Muscle of arm (tissue), 12 donors: ENCODE results near the gene MAGEA8. TPM values are rescaled to one million over a fixed set of nuclear protein-coding genes. Genes with fewer than 3 reads are reported as not detected.
"Not testable (repeated sequence)": the region's sequence is repeated elsewhere in the genome, so short reads cannot be mapped to it uniquely, and the experiment has no call there.

Experiments
- DNase-seq: peaks from one replicate; pipeline ENCODE4 v3.0.0-alpha.2; 2013
- polyA plus RNA-seq, 12 donors: library from polyadenylated mRNA; unstranded; fragments of 120-200 nt; gene quantifications; one replicate each; pipeline ENCODE4 v1.2.1, GENCODE V29; 2013; ENCODE audit not compliant: insufficient read length in 12 of 12

MAGEA8 gene
- polyA plus RNA-seq, 12 donors: 0.11 to 0.63 (median 0.18) TPM; not detected in 5

- DNase-seq: no peak
Measured at GRCh38 chrX:149903889-149904748, 23.1 kb downstream of the MAGEA8 start.

- no peak for DNase-seq
Measured at GRCh38 chrX:149908308-149908707, 27.3 kb downstream of the MAGEA8 start.

DNA sequence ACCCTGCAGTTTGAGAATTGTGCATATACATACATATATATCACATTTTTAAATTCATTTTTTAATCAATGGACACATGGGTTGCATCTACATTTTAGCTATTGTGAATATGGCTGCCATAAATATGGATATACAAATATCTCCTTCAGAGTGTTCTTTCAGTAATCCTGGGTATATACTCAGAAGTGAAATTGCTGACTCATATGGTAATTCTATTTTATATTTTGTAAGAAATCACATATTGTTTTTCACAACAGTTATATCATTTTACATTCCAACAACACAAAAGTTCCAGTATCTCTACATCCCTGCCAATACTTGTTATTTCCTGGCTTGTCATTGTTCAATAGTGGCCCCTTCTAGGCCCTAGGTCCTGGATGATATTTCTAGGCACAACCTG, 27.7 kb downstream of the MAGEA8 start:
- no peak for DNase-seq

DNA sequence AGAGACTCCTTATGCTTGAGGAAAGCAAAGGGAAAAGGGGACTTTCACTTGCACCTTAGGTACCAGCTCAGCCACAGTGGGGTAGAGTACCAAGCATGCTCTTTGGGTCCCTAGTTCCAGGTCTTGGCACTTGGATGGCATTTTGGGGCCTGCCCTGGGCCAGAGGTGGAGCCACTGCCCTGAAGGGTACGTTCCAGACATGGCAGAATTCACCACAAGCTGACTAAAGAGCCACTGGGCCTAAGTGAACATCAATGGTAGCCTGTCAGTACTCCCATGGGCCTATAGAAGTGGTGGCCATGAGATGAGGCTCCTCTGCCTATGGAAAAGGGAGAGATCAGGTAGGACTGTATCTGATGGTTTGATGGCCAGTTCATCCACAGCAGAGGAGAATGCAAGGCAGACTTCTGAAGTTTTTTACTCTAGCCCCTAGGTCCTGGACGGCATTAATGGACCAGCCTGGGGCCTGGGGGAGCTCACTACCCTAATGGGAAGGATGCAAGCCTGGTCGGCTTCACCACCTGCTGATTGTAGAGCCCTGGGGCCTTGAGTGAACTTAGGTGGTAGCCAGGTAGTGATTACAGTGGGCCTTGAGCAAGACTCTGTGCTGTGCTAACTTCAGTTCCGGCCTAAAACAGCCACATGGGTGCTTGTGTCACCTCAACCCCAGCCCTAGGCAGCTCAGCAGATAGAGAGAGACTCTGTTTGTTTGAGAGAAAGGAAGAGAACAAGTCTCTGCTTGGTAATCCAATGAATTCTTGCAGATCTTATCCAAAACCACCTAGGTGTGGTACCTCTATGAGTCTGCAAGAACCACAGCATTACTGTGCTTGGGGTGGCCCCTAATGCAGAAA, 28.6 kb downstream of the MAGEA8 start:
- DNase-seq: no peak

- no peak for DNase-seq
Measured at GRCh38 chrX:149910178-149910695, 29.3 kb downstream of the MAGEA8 start.

GRCh38 chrX:149916745-149917392, 35.9 kb downstream of the MAGEA8 start:
- no peak for DNase-seq

DNA sequence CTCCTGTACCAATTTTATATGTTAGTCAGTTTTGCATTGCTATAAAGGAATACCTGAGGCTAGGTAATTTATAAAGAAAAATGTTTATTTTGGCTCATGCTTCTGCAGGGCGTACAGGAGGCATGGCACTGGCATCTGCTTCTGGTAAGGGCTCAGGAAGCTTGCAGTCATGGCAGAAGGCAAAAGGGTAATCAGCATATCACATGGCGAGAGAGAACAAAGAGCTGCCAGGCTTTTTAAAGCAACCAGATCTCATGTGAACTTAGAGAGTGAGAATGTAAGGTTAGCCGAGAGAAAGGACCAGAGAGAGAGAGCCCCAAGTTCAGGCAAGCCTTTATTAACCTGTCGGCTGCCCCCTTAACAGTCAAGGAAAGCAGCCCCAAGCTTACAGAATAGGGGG, 42.9 kb downstream of the MAGEA8 start:
- not testable (repeated sequence) for DNase-seq

- not testable (repeated sequence) for DNase-seq
Measured at GRCh38 chrX:149924434-149924833, 43.5 kb downstream of the MAGEA8 start.

DNA sequence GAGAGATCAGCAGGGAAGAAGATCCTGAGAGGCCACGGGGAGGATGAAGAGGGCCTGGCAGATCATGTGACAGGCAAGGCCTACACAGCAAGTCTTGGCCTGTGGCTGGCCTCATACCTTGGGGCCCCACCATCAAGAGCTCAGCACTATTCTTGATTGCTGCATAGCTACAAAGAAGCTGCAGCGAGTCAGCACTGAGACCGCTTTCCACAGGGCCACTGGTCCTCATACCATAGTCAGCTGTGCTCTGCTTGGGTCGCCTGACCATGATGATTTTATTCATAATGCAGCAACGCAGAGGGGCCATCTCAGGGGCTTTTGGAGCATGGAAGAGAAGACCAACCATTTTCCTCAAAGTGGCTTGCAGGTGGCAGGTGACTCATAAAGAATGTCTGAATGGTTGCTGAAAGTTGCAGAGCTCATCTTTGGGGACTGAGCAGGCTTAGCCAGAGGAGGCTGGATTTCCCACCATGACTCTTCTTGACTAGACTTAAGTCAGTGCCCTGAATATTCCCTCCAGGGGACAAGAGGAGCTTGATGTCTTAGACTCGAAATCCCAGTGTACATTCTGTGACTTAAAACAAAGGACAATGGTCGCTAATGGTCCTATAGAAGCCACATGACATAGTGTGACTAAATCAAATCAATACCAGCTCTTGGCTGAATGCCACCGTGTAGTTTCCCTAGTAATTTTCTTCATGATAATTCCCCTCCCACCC, 46.4 kb downstream of the MAGEA8 start:
- not testable (repeated sequence) for DNase-seq

DNA sequence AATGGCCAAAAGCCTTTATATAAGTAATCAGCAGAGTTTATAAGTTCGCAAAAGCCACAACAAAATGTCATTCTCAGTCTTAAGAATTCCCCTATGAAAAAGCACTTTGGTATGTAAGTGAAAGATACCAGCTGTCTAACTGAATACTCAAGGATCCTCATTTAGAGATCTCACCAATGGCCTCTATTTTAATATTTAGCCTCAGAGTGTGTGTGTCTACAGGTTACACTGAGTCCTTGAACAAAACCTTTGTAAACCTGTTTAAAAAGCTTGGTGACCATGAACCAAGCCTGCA, 46.9 kb downstream of the MAGEA8 start:
- not testable (repeated sequence) for DNase-seq

GRCh38 chrX:149928635-149929034, 47.7 kb downstream of the MAGEA8 start:
- not testable (repeated sequence) for DNase-seq

- not testable (repeated sequence) for DNase-seq
Measured at GRCh38 chrX:149929400-149929799, 48.4 kb downstream of the MAGEA8 start, which contains the start of gene HSFX4. HSFX4 (plus strand) TSS chrX:149929573; CDS start chrX:149929645, 72 bp downstream.

GRCh38 chrX:149931355-149931754, 50.4 kb downstream of the MAGEA8 start:
- DNase-seq: not testable (repeated sequence)

GRCh38 chrX:149932150-149932549, 51.2 kb downstream of the MAGEA8 start:
- not testable (repeated sequence) for DNase-seq

- DNase-seq: not testable (repeated sequence)
Measured at GRCh38 chrX:149932970-149933369, 52.0 kb downstream of the MAGEA8 start.

GRCh38 chrX:149933547-149933946, 52.6 kb downstream of the MAGEA8 start:
- DNase-seq: not testable (repeated sequence)

Other genes with a start within 250 kb of the MAGEA8 start
- gene TMEM185A, start 249.4 kb upstream of the MAGEA8 start, polyA plus RNA-seq: 10 to 100 TPM in 11 of 12 donors, not detected in 1; 15.2 to 38.1 (median 34.3) TPM
- not detected for gene MAGEA11, start 169.1 kb upstream of the MAGEA8 start, polyA plus RNA-seq
- gene HSFX1, start 107.1 kb upstream of the MAGEA8 start, polyA plus RNA-seq: 1 to 10 TPM in 9 of 12 donors, under 1 TPM in 1, not detected in 2; 0.97 to 2.5 (median 1.8) TPM
- gene MAGEA9, start 99.3 kb upstream of the MAGEA8 start, polyA plus RNA-seq: not detected
- 1 to 10 TPM in 5 of 12 donors, under 1 TPM in 4, not detected in 3; 0.48 to 5.1 (median 1.0) TPM for gene HSFX4, start 48.4 kb downstream of the MAGEA8 start, polyA plus RNA-seq
- gene EOLA2, start 57.3 kb downstream of the MAGEA8 start, polyA plus RNA-seq: 10 to 100 TPM in 11 of 12 donors, not detected in 1; 17.4 to 24.5 (median 20.6) TPM